ENCODE data around the gene EGFLAM. TPM values are rescaled to one million over a fixed set of nuclear protein-coding genes. Genes with fewer than 3 reads are reported as not detected.

The EGFLAM gene
- total RNA-seq, 2 experiments from 2014 or later, result not detected

DNA sequence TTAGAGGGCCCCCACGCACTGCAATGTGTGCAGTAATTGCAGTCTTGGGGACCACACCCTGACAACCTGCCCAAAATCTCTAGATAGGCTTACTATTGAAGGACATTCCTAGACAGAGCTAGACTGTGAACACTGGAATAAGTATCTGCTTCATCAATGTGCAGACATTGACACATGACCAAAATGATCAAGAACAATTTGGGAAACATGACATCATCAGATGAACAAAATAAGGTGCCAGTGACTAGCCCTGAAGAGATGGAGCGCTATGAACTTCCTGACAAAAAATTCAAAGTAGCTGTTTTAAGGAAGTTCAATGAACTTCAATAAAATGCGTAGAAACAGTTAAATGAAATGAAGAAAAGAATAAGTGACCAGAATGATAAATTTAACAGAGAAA lies 15.3 kb downstream of the EGFLAM start:
- peaks cover 1% of the 10 kb centered on the region for H3K27me3 Mint-ChIP-seq
- intact Hi-C loops (cut with micrococcal nuclease), result no loop called here
- no peak overlapping the region for H3K4me3 Mint-ChIP-seq
- H3K27ac Mint-ChIP-seq, result no peak overlapping the region
- DNase-seq, result no peak
- no peaks in the 10 kb centered on the region for H3K4me1 Mint-ChIP-seq (ENCODE audit: low read depth)
- no peaks in the 10 kb centered on the region for H3K36me3 Mint-ChIP-seq
- ChIA-PET POLR2A (no interaction called here), CTCF (no interaction called here)
- peaks cover 27% of the 10 kb centered on the region for H3K9me3 Mint-ChIP-seq

GRCh38 chr5:38274370-38274769 lies 16.0 kb downstream of the EGFLAM start:
- no peaks in the 10 kb centered on the region for H3K36me3 Mint-ChIP-seq
- ChIA-PET CTCF (interaction anchor here (0.8 kb wide), 1 partner anchor 9 kb away, joined by 3 read pairs; no protein-coding TSS in a partner anchor), POLR2A (no interaction called here)
- intact Hi-C loops (cut with micrococcal nuclease), result no loop called here
- DNase-seq, result no peak
- H3K4me1 Mint-ChIP-seq (ENCODE audit: low read depth), result no peaks in the 10 kb centered on the region
- H3K27ac Mint-ChIP-seq, result no peak overlapping the region
- H3K9me3 Mint-ChIP-seq, result peaks cover 27% of the 10 kb centered on the region
- H3K27me3 Mint-ChIP-seq, result peaks cover 1% of the 10 kb centered on the region
- no peak overlapping the region for H3K4me3 Mint-ChIP-seq

DNA sequence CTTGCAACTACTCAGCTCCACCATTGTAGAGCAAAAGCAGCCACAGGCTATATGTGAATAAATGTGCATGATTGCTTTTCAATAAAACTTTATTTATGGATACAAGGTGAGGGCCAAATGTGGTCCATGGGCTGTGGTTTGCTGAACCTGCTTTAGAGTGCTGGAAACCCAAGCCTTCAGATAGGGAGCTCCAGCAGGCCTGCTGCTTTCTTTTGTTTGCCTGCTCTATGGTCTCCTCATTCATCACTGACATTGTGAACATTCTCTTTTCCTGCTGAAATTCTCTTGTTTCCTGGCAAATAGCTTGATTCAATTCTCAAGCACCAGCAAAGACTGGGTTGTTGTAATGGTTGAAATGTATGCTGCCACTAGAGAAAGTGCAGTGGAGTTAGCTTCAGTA lies 26.0 kb downstream of the EGFLAM start:
- DNase-seq, result no peak
- intact Hi-C loops (cut with micrococcal nuclease), result no loop called here
- ChIA-PET CTCF (no interaction called here), POLR2A (no interaction called here)
- Mint-ChIP-seq H3K27ac (no peak overlapping the region), H3K9me3 (no peaks in the 10 kb centered on the region), H3K4me3 (no peak overlapping the region), H3K4me1 (ENCODE audit: low read depth) (no peaks in the 10 kb centered on the region), H3K36me3 (no peaks in the 10 kb centered on the region), H3K27me3 (peaks cover 2% of the 10 kb centered on the region)

DNA sequence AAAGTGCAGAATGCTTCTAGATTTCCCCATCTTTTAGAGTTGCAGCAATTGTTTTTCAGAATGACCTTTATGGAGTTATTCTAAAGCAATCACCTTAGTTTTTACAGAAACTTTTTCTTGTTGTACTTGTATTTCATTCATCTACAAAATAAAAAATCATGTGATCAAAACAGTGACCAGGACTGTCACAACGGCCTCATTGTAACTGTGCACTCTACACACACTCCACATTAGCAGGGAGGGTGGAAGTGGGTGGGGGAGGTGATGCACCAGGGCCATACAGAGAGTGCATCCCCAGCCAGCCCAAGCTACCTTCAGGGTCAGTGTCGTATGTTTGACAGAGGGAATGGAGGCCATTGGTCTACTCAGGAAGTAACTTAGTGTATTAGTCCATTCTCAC lies 26.9 kb downstream of the EGFLAM start:
- POLR2A ChIA-PET, result no interaction called here
- no peak overlapping the region for H3K4me3 Mint-ChIP-seq
- H3K4me1 Mint-ChIP-seq (ENCODE audit: low read depth), result no peaks in the 10 kb centered on the region
- DNase-seq, result no peak
- no peak overlapping the region for H3K27ac Mint-ChIP-seq
- H3K9me3 Mint-ChIP-seq, result no peaks in the 10 kb centered on the region
- no peaks in the 10 kb centered on the region for H3K36me3 Mint-ChIP-seq
- CTCF ChIA-PET, result no interaction called here
- intact Hi-C loops (cut with micrococcal nuclease), result no loop called here
- H3K27me3 Mint-ChIP-seq, result peaks cover 2% of the 10 kb centered on the region

DNA sequence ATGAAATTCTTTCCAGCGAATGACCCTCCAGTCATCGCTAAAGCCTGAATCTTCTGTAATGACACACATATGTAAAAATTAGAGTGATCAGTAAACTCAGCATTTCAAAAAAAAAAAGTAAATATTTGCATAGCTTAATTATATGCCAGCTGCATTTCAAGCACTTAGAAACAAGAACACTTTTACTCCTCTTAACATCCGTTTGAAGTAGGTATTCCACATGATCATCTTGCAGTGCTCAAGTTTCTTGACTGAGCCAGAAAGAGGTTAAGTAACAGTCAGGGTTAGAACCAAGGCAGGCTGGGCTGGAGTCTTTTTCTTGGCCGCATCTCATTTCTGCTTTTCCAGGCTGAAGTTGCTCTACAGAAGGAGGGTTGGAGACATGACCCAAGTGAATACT lies 27.6 kb downstream of the EGFLAM start:
- POLR2A ChIA-PET, result no interaction called here

GRCh38 chr5:38287124-38287523 lies 28.8 kb downstream of the EGFLAM start:
- no peak overlapping the region for H3K27ac Mint-ChIP-seq
- POLR2A ChIA-PET, result no interaction called here
- CTCF ChIA-PET, result no interaction called here

More for the DNA sequence above, 27.6 kb downstream of the EGFLAM start:
- intact Hi-C loops (cut with micrococcal nuclease), result no loop called here
- DNase-seq, result no peak
- H3K9me3 Mint-ChIP-seq, result no peaks in the 10 kb centered on the region
- peaks cover 2% of the 10 kb centered on the region for H3K27me3 Mint-ChIP-seq
- CTCF ChIA-PET, result no interaction called here
- no peak overlapping the region for H3K4me3 Mint-ChIP-seq
- no peak overlapping the region for H3K27ac Mint-ChIP-seq
- H3K4me1 Mint-ChIP-seq (ENCODE audit: low read depth), result no peaks in the 10 kb centered on the region
- no peaks in the 10 kb centered on the region for H3K36me3 Mint-ChIP-seq

DNA sequence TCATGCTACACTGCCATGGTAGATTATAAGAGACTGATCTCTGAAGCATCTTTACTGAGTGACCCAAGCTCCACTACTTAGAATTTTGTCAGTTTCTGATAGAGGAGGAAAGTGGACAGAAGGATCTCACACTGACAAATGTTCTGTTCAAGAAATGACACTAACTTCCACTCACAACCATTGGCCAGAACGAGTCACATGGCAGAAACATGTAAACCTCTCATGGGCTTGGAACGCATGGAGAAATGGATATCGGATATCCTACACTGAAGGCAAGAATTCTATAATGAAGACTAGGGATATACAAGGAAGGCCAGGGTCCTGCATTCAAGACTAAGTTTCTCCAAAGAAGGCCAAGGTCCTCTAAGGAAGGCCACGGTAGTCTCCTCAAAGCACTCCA lies 31.1 kb downstream of the EGFLAM start:
- ChIA-PET POLR2A (no interaction called here), CTCF (interaction anchor here (0.6 kb wide), 1 partner anchor 11 kb away, joined by 3 read pairs; no protein-coding TSS in a partner anchor)
- H3K9me3 Mint-ChIP-seq, result no peaks in the 10 kb centered on the region
- H3K36me3 Mint-ChIP-seq, result no peaks in the 10 kb centered on the region
- H3K4me3 Mint-ChIP-seq, result no peak overlapping the region
- H3K27me3 Mint-ChIP-seq, result no peaks in the 10 kb centered on the region
- no peaks in the 10 kb centered on the region for H3K4me1 Mint-ChIP-seq (ENCODE audit: low read depth)
- DNase-seq, result no peak
- H3K27ac Mint-ChIP-seq, result no peak overlapping the region
- intact Hi-C loops (cut with micrococcal nuclease), result no loop called here

More at GRCh38 chr5:38287124-38287523, 28.8 kb downstream of the EGFLAM start:
- Mint-ChIP-seq H3K27me3 (peaks cover under 1% of the 10 kb centered on the region), H3K4me3 (no peak overlapping the region), H3K36me3 (no peaks in the 10 kb centered on the region), H3K9me3 (no peaks in the 10 kb centered on the region), H3K4me1 (ENCODE audit: low read depth) (no peaks in the 10 kb centered on the region)
- intact Hi-C loops (cut with micrococcal nuclease), result no loop called here
- no peak for DNase-seq

- intact Hi-C loops (cut with micrococcal nuclease), result no loop called here
- Mint-ChIP-seq H3K27me3 (no peaks in the 10 kb centered on the region), H3K9me3 (no peaks in the 10 kb centered on the region), H3K4me1 (ENCODE audit: low read depth) (no peaks in the 10 kb centered on the region), H3K27ac (no peak overlapping the region), H3K36me3 (no peaks in the 10 kb centered on the region), H3K4me3 (no peak overlapping the region)
- ChIA-PET POLR2A (no interaction called here), CTCF (interaction anchor here (0.6 kb wide), 1 partner anchor 12 kb away, joined by 3 read pairs; no protein-coding TSS in a partner anchor)
- DNase-seq, result no peak
Observed at GRCh38 chr5:38290028-38290653, 31.8 kb downstream of the EGFLAM start.

GRCh38 chr5:38291355-38291754 lies 33.0 kb downstream of the EGFLAM start:
- no peak overlapping the region for H3K4me3 Mint-ChIP-seq
- no peaks in the 10 kb centered on the region for H3K4me1 Mint-ChIP-seq (ENCODE audit: low read depth)
- H3K27me3 Mint-ChIP-seq, result no peaks in the 10 kb centered on the region
- ChIA-PET CTCF (no interaction called here), POLR2A (no interaction called here)
- intact Hi-C loops (cut with micrococcal nuclease), result no loop called here
- no peaks in the 10 kb centered on the region for H3K36me3 Mint-ChIP-seq
- DNase-seq, result no peak
- H3K9me3 Mint-ChIP-seq, result no peaks in the 10 kb centered on the region
- no peak overlapping the region for H3K27ac Mint-ChIP-seq

DNA sequence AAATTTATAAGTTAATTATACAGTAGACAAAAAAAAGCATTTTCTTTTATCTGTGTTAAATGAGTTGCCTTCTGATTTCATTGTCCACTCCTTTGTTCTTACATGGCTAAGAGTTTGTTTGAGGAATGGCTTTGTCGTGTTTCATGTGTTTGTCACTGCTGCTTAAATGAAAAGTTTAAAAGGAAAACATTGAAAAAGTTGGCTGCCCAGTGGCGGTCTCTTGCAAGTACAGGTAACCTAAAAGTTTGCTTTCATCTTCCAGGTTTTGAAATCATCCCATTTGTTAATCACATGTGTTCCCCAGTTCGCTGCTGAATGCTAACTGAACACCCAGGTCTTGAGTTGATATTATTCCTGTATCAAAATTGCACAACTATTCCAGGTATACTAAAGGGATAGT lies 33.9 kb downstream of the EGFLAM start:
- Mint-ChIP-seq H3K27me3 (no peaks in the 10 kb centered on the region), H3K27ac (no peak overlapping the region), H3K4me3 (no peak overlapping the region), H3K9me3 (no peaks in the 10 kb centered on the region), H3K36me3 (no peaks in the 10 kb centered on the region), H3K4me1 (ENCODE audit: low read depth) (no peaks in the 10 kb centered on the region)
- no peak for DNase-seq
- intact Hi-C loops (cut with micrococcal nuclease), result no loop called here
- ChIA-PET CTCF (no interaction called here), POLR2A (no interaction called here)

GRCh38 chr5:38295751-38296150 lies 37.4 kb downstream of the EGFLAM start:
- Mint-ChIP-seq H3K9me3 (no peaks in the 10 kb centered on the region), H3K4me1 (ENCODE audit: low read depth) (no peaks in the 10 kb centered on the region)
- POLR2A ChIA-PET, result no interaction called here

GRCh38 chr5:38297830-38298608 lies 39.7 kb downstream of the EGFLAM start:
- ChIA-PET POLR2A (no interaction called here), CTCF (no interaction called here)
- intact Hi-C loops (cut with micrococcal nuclease), result no loop called here
- H3K4me1 Mint-ChIP-seq (ENCODE audit: low read depth), result no peaks in the 10 kb centered on the region
- peaks cover 6% of the 10 kb centered on the region for H3K27me3 Mint-ChIP-seq
- H3K36me3 Mint-ChIP-seq, result no peaks in the 10 kb centered on the region
- DNase-seq, result no peak
- no peak overlapping the region for H3K27ac Mint-ChIP-seq
- H3K9me3 Mint-ChIP-seq, result no peaks in the 10 kb centered on the region
- no peak overlapping the region for H3K4me3 Mint-ChIP-seq

More at GRCh38 chr5:38295751-38296150, 37.4 kb downstream of the EGFLAM start:
- Mint-ChIP-seq H3K27me3 (peaks cover 4% of the 10 kb centered on the region), H3K36me3 (no peaks in the 10 kb centered on the region), H3K27ac (no peak overlapping the region), H3K4me3 (no peak overlapping the region)
- intact Hi-C loops (cut with micrococcal nuclease), result no loop called here
- DNase-seq, result no peak
- CTCF ChIA-PET, result no interaction called here

DNA sequence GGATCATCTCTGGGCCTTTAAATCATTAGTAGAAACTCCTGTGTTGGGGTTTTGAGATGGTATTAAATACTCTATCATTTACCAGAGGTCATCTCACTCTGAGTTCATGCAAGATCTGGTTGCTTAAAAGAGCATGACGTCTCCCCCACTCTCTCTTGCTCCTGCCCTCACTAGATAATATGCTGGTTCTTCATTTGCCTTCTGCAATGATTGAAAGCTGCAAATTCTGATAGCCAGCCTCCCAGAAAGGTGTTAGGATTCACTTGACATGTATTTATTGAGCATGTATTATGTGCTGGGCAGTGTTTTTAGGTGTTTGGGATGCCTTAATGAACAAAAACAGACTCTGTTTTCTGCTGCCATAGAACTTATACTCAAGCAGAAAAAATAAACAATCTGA lies 41.2 kb downstream of the EGFLAM start:
- Mint-ChIP-seq H3K27ac (no peak overlapping the region), H3K9me3 (peaks cover 7% of the 10 kb centered on the region), H3K27me3 (peaks cover 6% of the 10 kb centered on the region), H3K4me1 (ENCODE audit: low read depth) (no peaks in the 10 kb centered on the region), H3K4me3 (no peak overlapping the region), H3K36me3 (no peaks in the 10 kb centered on the region)
- DNase-seq, result no peak
- ChIA-PET CTCF (no interaction called here), POLR2A (no interaction called here)
- intact Hi-C loops (cut with micrococcal nuclease), result no loop called here
